B cell (primary cell): ENCODE data around the gene PRODH2.

Source experiments
- EZH2 ChIP-seq: IDR thresholded peaks from 2 replicates; pipeline ENCODE4 v1.6.1; 2012; ENCODE audit warnings: borderline replicate concordance, low read depth, mild to moderate bottlenecking, moderate library complexity, low read length; ENCODE audit not compliant: insufficient read depth, poor library complexity, severe bottlenecking
- TF ChIP-seq, protein P1 (sequence below): fragments of 200-600 bp; IDR thresholded peaks from one replicate; pipeline ENCODE4 v1.8.0; 2022; ENCODE audit warnings: antibody characterized with exemption, mild to moderate bottlenecking

DNA sequence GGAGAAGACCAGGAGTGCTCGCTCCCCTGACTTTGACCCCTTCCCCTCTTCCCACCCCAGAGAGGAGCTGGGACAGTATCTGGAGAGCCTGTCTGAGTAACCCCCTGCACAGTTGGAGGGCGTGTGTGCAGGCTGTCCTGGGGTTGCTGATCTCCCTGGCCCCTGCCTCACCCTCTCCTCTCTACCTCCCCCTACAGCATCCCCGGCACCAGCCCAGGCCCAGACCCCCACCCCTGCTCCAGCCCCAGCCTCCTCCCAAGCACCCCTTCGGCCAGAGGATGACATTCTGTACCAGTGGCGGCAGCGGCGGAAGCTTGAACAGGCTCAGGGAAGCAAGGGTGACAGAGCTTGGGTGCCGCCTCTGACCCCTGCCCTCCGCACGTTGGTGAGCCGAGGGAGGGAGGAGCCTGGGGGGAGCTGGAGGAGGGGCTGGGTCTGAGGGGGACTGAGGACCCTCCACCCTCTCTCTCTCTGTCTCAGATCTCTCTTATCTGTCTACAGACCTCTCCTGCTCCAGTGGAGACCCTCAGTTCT lies 46.0 kb downstream of the PRODH2 start:
- TF ChIP-seq, protein P1, sequence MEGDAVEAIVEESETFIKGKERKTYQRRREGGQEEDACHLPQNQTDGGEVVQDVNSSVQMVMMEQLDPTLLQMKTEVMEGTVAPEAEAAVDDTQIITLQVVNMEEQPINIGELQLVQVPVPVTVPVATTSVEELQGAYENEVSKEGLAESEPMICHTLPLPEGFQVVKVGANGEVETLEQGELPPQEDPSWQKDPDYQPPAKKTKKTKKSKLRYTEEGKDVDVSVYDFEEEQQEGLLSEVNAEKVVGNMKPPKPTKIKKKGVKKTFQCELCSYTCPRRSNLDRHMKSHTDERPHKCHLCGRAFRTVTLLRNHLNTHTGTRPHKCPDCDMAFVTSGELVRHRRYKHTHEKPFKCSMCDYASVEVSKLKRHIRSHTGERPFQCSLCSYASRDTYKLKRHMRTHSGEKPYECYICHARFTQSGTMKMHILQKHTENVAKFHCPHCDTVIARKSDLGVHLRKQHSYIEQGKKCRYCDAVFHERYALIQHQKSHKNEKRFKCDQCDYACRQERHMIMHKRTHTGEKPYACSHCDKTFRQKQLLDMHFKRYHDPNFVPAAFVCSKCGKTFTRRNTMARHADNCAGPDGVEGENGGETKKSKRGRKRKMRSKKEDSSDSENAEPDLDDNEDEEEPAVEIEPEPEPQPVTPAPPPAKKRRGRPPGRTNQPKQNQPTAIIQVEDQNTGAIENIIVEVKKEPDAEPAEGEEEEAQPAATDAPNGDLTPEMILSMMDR = no peak
- TF ChIP-seq EZH2 = no peak
